GM21528 (cell line): Measurements from ENCODE around the gene ZFR2.
"Not testable (repeated sequence)": the region's sequence is repeated elsewhere in the genome, so short reads cannot be mapped to it uniquely, and the experiment has no call there.

Source experiments
- ATAC-seq: cut with Tn5 transposase; IDR thresholded peaks from one replicate; pipeline ENCODE4 v1.9.1; 2021; ENCODE audit warnings: mild to moderate bottlenecking, moderate library complexity; ENCODE audit not compliant: unreplicated experiment, low FRiP score

Gene ZFR2

GRCh38 chr19:3760871-3761361, 107.9 kb downstream of the ZFR2 start:
- ATAC-seq = no peak

GRCh38 chr19:3759482-3760254, 109.2 kb downstream of the ZFR2 start:
- ATAC-seq = no peak

DNA sequence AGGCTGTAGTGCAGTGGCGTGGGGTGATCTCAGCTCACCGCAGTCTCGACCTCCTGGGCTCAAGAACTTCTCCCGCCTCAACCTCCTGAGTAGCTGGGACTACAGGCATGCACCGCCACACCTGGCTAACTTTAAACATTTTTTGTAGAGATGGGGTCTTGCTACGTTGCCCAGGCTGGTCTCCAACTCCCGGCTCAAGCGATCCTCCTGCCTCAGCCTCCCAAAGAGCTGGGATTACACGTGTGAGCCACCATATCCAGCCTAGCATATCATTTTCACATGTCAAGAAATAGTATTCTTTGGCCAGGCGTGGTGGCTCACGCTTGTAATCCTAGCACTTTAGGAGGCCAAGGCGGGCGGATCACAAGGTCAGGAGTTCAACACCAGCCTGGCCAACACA, 110.5 kb downstream of the ZFR2 start:
- ATAC-seq = not testable (repeated sequence)

- ATAC-seq = not testable (repeated sequence)
Observed at GRCh38 chr19:3757705-3758104, 111.1 kb downstream of the ZFR2 start.
